CD4-positive, alpha-beta T cell treated with Interleukin-15 for 1 hour (primary cell): ENCODE data around the gene AKIP1.
A peak's percentile ranks its signal among the peaks of the same experiment; 100 is the strongest.
"Not testable (repeated sequence)": the region's sequence is repeated elsewhere in the genome, so short reads cannot be mapped to it uniquely, and the experiment has no call there.

ENCODE experiments used
- DNase-seq: peaks from one replicate; pipeline ENCODE4 v3.0.0-alpha.2; 2020

Gene AKIP1, protein sequence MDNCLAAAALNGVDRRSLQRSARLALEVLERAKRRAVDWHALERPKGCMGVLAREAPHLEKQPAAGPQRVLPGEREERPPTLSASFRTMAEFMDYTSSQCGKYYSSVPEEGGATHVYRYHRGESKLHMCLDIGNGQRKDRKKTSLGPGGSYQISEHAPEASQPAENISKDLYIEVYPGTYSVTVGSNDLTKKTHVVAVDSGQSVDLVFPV

GRCh38 chr11:8911029-8911823, at the start of gene AKIP1:
AKIP1 (plus strand) TSS chr11:8911189; CDS start chr11:8911450, 261 bp downstream.
- DNase-seq = peak; percentile 83

- DNase-seq = no peak
These were observed 47.2 kb upstream of the AKIP1 start for GRCh38 chr11:8863838-8864237.

DNA sequence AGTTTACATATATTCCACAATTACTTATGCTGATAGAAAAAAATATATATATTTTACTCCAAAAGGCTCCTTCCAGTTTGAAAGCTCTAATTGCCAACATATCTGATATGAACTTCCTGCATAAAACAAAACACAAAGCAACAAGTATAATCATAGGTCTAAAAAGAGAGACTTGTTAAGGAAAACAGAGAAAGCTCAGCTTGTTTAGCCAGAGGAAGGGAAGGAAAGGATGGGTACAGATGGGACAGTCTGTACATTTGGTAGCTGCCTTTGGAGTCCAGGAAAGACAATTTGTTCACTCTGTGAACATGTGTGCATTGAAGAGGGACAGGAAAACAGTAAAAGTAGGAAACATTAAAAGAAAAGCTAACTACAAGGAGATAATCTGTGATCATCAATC, 45.7 kb upstream of the AKIP1 start:
- no peak for DNase-seq

DNA sequence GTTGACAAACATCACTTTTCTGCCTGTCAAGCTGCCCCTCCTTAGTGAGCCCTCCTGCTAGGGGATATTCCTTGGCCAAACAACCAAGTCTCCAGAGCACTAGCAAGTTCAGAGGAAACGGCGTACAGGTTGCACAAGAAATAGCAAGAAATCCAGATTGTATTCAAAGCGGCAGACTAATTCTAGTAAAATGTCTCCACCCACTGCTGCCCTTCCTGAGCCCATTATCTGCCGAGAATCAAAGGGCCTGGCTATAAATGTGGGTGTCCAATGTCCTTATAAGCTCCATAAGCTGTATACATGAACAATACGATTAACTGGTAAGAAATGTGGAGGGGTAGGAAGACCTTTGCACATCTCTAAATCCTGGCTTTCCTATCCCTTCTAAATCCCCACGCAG, 44.0 kb upstream of the AKIP1 start:
- no peak for DNase-seq

- no peak for DNase-seq
These were observed 42.9 kb upstream of the AKIP1 start for GRCh38 chr11:8867931-8868631.

DNA sequence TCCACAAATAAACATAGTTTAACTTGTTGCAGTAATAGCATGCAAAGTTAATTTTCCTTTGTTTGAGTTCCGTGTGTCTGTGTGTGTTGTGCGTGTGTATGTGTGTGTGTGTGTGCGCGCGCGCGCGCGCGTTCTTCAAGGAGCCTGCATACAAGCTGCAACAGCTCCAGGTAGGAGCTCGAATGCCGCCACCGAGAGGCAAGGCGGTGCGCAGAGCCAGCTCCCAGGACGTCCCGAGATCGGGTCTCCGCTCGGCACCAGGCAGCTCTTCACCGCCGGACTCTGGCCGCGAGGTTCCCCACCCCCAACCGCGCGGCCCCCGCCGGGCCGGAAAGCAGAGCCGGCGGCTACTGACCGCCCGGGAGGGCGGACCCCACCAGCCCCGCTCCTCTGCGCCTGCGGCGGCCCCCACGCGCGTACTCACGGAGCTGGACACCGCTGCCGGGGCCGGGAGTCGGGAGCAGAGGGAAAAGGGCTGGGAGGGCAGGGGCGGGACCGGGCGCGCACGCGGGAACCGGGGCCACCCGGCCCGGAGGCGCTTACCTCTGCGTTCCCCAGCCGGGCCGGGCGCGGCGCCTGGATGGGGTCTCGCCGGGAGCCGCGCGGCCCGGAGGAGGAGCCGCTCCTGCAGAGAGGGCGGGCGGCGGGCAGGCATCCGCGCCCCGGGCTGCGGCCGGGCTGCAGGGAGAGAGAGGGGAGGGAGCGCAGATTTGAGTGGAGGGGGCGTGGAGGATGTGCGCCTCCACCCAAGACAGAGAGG, 40.4 kb upstream of the AKIP1 start:
- DNase-seq = no peak

GRCh38 chr11:8871171-8871775, 39.7 kb upstream of the AKIP1 start:
- DNase-seq = no peak

DNA sequence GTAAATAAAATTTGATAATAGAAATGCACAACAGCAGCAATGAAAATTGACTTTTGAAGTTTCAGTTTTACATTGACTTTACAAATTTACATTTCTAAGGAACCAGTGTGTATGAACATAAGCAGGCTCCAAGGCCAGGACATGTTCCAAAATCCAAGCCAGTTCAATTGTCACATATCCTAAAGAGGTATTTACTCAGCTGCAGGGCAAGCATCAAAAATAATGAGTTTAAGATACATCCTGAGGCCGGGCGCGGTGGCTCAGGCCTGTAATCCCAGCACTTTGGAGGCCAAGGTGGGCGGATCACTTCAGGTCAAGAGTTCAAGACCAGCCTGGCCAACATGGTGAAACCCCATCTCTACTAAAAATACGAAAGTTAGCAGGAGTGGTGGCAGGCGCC, 39.0 kb upstream of the AKIP1 start:
- DNase-seq = no peak

DNA sequence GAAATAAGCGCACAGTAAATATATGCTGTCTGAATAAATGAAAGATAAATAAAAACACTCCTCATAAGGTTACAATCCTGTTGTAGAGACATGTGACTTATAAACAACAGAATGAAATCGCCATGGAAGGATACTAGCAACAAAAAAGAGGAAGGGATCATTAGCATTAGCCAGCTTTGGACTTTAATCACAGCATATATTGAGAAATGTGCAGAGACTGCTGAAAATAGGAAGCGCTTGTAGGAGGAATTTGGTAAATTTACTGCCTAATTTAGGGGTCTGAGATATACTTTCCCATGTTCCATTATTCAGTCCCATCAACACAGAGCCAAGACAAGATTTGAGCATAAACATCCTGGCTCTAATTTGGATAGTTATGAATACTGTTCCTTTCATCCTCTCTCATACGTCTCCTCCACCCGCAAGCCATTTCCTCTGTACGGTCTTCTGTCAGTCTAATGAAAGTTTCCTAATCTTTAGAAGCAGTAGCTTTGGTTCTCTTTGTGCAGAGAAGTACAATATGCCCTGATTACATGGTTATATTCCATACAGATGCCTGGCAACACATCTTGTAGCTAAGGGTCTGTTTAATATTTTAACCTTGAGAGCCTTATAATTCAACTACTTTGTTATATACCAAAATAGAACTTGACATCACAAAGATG, 37.1 kb upstream of the AKIP1 start:
- no peak for DNase-seq

DNA sequence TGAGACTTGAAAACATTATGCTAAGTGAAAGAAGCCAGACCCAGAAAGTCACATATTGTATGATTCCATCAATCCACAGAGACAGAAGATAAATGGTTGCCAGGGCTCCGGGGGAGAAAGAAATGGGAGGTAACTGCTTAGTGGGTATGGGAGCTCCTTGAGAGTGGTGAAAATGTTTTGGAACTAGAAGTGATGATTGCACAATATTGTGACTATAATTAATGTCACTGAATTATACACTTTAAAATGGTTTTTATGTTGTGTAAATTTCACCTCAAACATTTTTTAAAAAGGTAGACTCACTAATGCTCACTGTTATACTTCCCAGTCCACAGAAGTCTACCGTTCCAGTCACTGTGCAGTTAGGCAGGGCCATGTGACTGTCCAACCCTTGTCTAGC, 32.2 kb upstream of the AKIP1 start:
- no peak for DNase-seq

DNA sequence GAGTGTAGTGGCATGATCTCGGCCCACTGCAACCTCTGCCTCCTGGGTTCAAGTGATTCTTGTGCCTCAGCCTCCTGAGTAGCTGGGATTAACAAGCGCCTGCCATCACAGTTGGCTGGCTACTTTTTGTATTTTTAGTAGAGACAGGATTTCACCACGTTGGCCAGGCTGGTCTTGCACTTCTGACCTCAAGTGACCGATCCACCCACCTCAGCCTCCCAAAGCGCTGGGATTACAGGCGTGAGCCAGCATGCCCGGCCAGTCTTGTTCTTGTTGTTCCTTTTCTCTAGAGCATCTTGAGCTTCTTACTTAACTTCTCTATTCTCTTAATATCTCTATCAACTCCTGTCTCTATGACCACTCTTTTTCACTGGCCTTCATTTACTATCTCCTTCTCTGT, 29.4 kb upstream of the AKIP1 start:
- DNase-seq = not testable (repeated sequence)

GRCh38 chr11:8886322-8886721, 24.7 kb upstream of the AKIP1 start:
- DNase-seq = no peak

DNA sequence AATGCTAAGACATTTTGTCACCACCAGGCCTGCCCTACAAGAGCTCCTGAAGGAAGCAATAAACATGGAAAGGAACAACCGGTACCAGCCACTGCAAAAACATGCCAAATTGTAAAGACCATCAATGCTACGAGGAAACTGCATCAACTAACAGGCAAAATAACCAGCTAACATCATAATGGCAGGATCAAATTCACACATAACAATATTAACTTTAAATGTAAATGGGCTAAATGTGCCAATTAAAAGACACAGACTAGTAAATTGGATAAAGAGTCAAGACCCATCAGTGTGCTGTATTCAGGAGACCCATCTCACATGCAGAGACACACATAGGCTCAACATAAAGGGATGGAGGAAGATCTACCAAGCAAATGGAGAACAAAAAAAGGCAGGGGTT, 19.8 kb upstream of the AKIP1 start:
- DNase-seq = not testable (repeated sequence)

GRCh38 chr11:8899119-8899753, 11.8 kb upstream of the AKIP1 start:
- DNase-seq = no peak

DNA sequence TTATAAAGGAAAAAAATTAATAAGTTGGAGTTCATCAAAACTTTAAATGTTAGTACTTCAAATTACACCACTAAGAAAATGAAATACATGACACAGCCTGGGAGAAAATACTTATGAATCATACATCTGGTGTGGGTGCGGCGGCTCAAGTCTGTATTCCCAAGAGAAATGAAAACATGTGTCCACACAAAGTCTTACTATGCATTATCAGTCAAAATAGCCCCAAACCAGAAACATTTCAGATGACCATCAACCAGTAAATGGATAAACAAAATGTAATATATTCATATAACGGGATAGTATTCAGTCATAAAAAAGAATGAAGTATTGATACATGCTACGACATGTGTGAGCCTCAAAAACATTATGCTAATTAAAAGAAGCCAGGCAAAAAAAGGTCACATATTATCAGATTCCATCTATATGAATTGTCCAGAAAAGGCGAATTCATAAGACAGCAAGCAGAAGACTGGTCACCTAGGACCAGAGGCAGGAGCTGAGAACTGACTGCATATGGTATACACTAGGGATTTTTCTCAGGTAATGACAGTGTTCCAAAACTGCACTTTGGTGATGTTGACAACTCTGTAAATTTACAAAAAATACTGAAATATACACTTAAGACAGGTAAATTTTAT, 5.3 kb upstream of the AKIP1 start:
- DNase-seq = no peak

DNA sequence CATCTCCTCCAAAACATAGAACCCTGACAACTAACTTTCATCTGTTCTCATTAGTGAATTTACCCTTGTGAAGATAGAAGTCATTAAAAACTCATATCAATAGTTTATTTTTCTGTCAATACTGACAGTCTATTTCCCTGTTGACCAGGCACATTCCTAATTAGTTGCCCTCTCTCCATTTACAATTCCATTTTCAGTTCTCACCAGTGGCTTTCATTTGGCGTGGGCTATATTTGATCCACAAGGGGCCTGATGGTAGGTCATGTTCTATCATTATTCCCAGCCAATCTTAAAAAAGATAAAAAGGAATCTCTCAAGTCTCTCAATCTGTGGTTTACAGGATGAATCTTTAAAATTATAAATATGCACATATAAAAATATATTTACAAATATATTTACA, 3.9 kb upstream of the AKIP1 start:
- no peak for DNase-seq

DNA sequence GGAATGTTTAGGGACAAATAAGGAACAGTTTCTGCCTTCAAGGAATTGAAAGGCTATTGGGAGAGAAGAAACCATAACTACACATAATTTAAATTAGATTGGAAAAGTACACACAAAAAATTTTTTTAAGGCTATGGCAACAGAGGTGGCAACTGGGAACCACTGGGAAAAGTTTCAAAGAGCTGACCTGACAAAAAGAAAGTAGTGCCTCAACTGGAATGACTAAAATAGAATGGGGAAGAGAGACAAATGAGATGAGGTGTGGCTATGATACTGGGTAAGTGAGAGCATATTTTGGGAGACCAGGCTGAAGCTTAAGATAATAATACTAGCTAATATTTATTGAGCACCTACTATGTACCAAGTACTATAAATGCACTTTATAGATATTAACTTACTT, 2.9 kb upstream of the AKIP1 start:
- DNase-seq = no peak

DNA sequence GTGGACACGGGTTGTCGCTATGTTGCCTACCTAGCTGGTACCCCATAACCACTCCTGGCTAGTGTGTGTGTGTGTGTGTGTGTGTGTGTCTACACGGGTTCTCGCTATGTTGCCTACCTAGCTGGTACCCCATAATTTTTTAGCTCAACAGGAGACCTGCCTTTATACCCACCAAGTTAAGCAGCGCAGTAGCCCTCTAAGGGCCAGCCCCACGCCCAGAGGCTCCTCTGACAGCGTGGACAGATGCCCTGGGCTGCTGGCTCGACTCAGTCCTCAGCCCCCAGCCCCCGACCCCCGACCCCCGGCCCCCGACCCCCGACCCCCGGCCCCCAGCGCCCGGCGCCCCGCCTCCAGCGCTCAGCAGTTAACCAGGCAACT, 351 bp upstream of the AKIP1 start:
- no peak for DNase-seq

- DNase-seq = peak; percentile 29
These were observed 3.1 kb downstream of the AKIP1 start for GRCh38 chr11:8913961-8914660.

DNA sequence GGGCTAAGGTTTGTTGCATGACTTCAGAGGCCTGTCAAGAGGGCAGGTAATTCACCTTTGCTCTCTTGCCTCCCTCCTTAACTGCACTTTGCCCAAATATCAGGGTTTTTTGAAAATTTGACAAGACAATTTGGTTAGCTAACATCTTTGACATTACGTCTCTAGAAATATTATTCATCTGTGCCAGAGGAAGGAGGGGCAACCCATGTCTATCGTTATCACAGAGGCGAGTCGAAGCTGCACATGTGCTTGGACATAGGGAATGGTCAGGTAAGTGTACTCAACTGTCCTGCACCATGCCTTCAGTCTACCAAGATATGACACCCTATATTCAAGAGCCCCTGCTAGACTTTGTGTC, 3.7 kb downstream of the AKIP1 start:
- DNase-seq = no peak
